RWPE1 (cell line): Measurements from ENCODE around the gene OR51D1.

ENCODE experiments used
- CTCF ChIA-PET: fragments of 350-600 bp; sonication (Branson Sonifier 250); formaldehyde crosslinking; extraction: SDS; loops from one replicate; lab custom pipeline; 2021; lab: Yijun Ruan, JAX
- POLR2A ChIA-PET: fragments of 400-600 bp; formaldehyde crosslinking; extraction: SDS; loops from one replicate; lab custom pipeline; 2020; ENCODE audit warnings: antibody characterized with exemption; ENCODE audit not compliant: low non-redundant PET; lab: Yijun Ruan, JAX
- DNase-seq: peaks from one replicate; pipeline ENCODE4 v3.0.0; 2012; ENCODE audit warnings: low spot score
- H3K27ac ChIP-seq: fragments of 450-650 bp; 2 replicates; pipeline ENCODE4 v1.5.1; 2017
- CTCF ChIP-seq: fragments of 450-650 bp; conservative IDR thresholded peaks from 2 replicates; pipeline ENCODE4 v1.5.1; 2017; ENCODE audit warnings: low read depth, mild to moderate bottlenecking

Gene OR51D1

GRCh38 chr11:4643076-4643475 lies 5.8 kb downstream of the OR51D1 start:
- no peak overlapping the region for H3K27ac ChIP-seq
- no peak for TF ChIP-seq CTCF
- ChIA-PET POLR2A (no interaction called here), CTCF (no interaction called here)
- DNase-seq = no peak

GRCh38 chr11:4643682-4644081 lies 6.4 kb downstream of the OR51D1 start, which contains the start of gene OR51E1:
Gene OR51E1 (plus strand): TSS chr11:4643982. CDS start chr11:4652527, 8,545 bp downstream.
- no peak within 1 kb of the TSS for H3K27ac ChIP-seq
- TF ChIP-seq CTCF = no peak
- ChIA-PET CTCF (no interaction called here), POLR2A (no interaction called here)
- no peak for DNase-seq

- no peak overlapping the region for H3K27ac ChIP-seq
- no peak for DNase-seq
- CTCF ChIA-PET = no interaction called here
- POLR2A ChIA-PET = no interaction called here
- TF ChIP-seq CTCF = no peak
Observed at GRCh38 chr11:4644233-4644632, 7.0 kb downstream of the OR51D1 start.

- H3K27ac ChIP-seq = no peak overlapping the region
- DNase-seq = no peak
- ChIA-PET CTCF (interaction anchor here (1.8 kb wide), 1 partner anchor 9 kb away, joined by 6 read pairs; the partner anchor contains the start of gene OR51D1), POLR2A (no interaction called here)
- TF ChIP-seq CTCF = no peak
Observed at GRCh38 chr11:4645974-4646373, 8.7 kb downstream of the OR51D1 start.

GRCh38 chr11:4647766-4648165 lies 10.5 kb downstream of the OR51D1 start:
- POLR2A ChIA-PET = no interaction called here
- CTCF ChIA-PET = interaction anchor here (0.6 to 0.7 kb wide), 2 partner anchors 236 to 461 kb away, joined by 3 to 6 read pairs; no protein-coding TSS in a partner anchor
- H3K27ac ChIP-seq = no peak overlapping the region
- no peak for TF ChIP-seq CTCF
- no peak for DNase-seq

GRCh38 chr11:4654635-4655369 lies 17.5 kb downstream of the OR51D1 start:
- POLR2A ChIA-PET = no interaction called here
- H3K27ac ChIP-seq = no peak overlapping the region
- DNase-seq = no peak
- no peak for TF ChIP-seq CTCF
- CTCF ChIA-PET = no interaction called here
